DND-41 (cell line): Measurements from ENCODE around the gene PDZRN3.

Experiments
- ATAC-seq: fragments of 200-7000 bp; cut with Tn5 transposase; 3 replicates; pipeline ENCODE4 v1.9.1; 2021; ENCODE audit warnings: low read depth; ENCODE audit not compliant: insufficient read depth
- DNase-seq: peaks from one replicate; pipeline ENCODE4 v3.0.0-alpha.2; 2020
- H2AFZ ChIP-seq: 2 replicates; pipeline ENCODE4 v1.6.0; 2012; ENCODE audit warnings: low read depth, low read length
- H3K27ac ChIP-seq: 2 replicates; pipeline ENCODE4 v1.5.1; 2012; ENCODE audit warnings: low read length, inconsistent platforms
- H3K27me3 ChIP-seq: fragments of 200-600 bp; sonication (generic); 2 replicates; pipeline ENCODE4 v1.6.0; 2012; ENCODE audit warnings: low read length, mild to moderate bottlenecking, inconsistent platforms; ENCODE audit not compliant: insufficient read depth, poor library complexity
- H3K36me3 ChIP-seq: 2 replicates; pipeline ENCODE4 v1.5.1; 2012; ENCODE audit warnings: low read length, inconsistent platforms; ENCODE audit not compliant: insufficient read depth
- H3K4me1 ChIP-seq: 2 replicates; pipeline ENCODE4 v1.5.1; 2012; ENCODE audit warnings: mild to moderate bottlenecking, low read length; ENCODE audit not compliant: insufficient read depth
- H3K4me2 ChIP-seq: 2 replicates; pipeline ENCODE4 v1.6.0; 2012; ENCODE audit warnings: mild to moderate bottlenecking, moderate library complexity, low read length, inconsistent platforms; ENCODE audit not compliant: insufficient read depth
- H3K4me3 ChIP-seq, 2 experiments: fragments of 200-600 bp in 1 of 2; shearing (Covaris generic) in 1 of 2; 2 replicates each; pipeline ENCODE4 v1.5.1; 2012 to 2016; ENCODE audit warnings: inconsistent platforms in 2 of 2, low read length in 2 of 2, mild to moderate bottlenecking in 2 of 2, low read depth in 1 of 2, moderate library complexity in 1 of 2
- H3K79me2 ChIP-seq: 2 replicates; pipeline ENCODE4 v1.6.0; 2012; ENCODE audit warnings: low read length, inconsistent platforms; ENCODE audit not compliant: insufficient read depth
- H3K9ac ChIP-seq: 2 replicates; pipeline ENCODE4 v1.6.0; 2012; ENCODE audit warnings: low read depth, mild to moderate bottlenecking, inconsistent platforms, low read length, moderate library complexity
- H3K9me3 ChIP-seq: 2 replicates; pipeline ENCODE4 v1.5.1; 2012; ENCODE audit warnings: low read length, moderate library complexity, mild to moderate bottlenecking, inconsistent platforms; ENCODE audit not compliant: insufficient read depth, severe bottlenecking
- H4K20me1 ChIP-seq: 2 replicates; pipeline ENCODE4 v1.6.0; 2012; ENCODE audit warnings: low read length; ENCODE audit not compliant: insufficient read depth
- EZH2 ChIP-seq: IDR thresholded peaks from 3 replicates; pipeline ENCODE4 v1.6.1; 2012; ENCODE audit warnings: borderline replicate concordance, low read depth, mild to moderate bottlenecking, moderate library complexity, low read length, inconsistent platforms; ENCODE audit not compliant: severe bottlenecking
- TF ChIP-seq, protein P1 (sequence below): IDR thresholded peaks from 2 replicates; pipeline ENCODE4 v1.5.1; 2012; ENCODE audit warnings: borderline replicate concordance, low read length, moderate library complexity, mild to moderate bottlenecking; ENCODE audit not compliant: poor library complexity, severe bottlenecking; ENCODE audit errors: extremely low read depth

Gene PDZRN3

GRCh38 chr3:73332558-73332957, 292.2 kb downstream of the PDZRN3 start:
- no peak overlapping the region for H3K27ac ChIP-seq
- H4K20me1 ChIP-seq = no peaks in the 10 kb centered on the region
- no peak for ATAC-seq
- no peaks in the 10 kb centered on the region for H3K4me1 ChIP-seq
- no peaks in the 10 kb centered on the region for H3K36me3 ChIP-seq
- H3K79me2 ChIP-seq = no peaks in the 10 kb centered on the region
- H3K4me3 ChIP-seq = no peak overlapping the region
- H3K9ac ChIP-seq = no peak overlapping the region
- H2AFZ ChIP-seq = no peak overlapping the region
- no peaks in the 10 kb centered on the region for H3K27me3 ChIP-seq
- no peaks in the 10 kb centered on the region for H3K9me3 ChIP-seq
- no peak overlapping the region for H3K4me2 ChIP-seq
- no peak for TF ChIP-seq EZH2
- TF ChIP-seq, protein P1, sequence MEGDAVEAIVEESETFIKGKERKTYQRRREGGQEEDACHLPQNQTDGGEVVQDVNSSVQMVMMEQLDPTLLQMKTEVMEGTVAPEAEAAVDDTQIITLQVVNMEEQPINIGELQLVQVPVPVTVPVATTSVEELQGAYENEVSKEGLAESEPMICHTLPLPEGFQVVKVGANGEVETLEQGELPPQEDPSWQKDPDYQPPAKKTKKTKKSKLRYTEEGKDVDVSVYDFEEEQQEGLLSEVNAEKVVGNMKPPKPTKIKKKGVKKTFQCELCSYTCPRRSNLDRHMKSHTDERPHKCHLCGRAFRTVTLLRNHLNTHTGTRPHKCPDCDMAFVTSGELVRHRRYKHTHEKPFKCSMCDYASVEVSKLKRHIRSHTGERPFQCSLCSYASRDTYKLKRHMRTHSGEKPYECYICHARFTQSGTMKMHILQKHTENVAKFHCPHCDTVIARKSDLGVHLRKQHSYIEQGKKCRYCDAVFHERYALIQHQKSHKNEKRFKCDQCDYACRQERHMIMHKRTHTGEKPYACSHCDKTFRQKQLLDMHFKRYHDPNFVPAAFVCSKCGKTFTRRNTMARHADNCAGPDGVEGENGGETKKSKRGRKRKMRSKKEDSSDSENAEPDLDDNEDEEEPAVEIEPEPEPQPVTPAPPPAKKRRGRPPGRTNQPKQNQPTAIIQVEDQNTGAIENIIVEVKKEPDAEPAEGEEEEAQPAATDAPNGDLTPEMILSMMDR = no peak
- DNase-seq = no peak
